Testis (tissue), 3 donors: Measurements from ENCODE around the gene GIMAP8. TPM values are rescaled to one million over a fixed set of nuclear protein-coding genes. Genes with fewer than 3 reads are reported as not detected.

ENCODE experiments used
- DNase-seq: peaks from one replicate; pipeline ENCODE4 v3.0.0-alpha.2; 2019
- H3K27ac ChIP-seq, 2 donors: fragments of 200-600 bp; sonication (generic); one replicate each; pipeline ENCODE4 v1.5.1; 2019
- H3K27me3 ChIP-seq: fragments of 200-600 bp; sonication (generic); one replicate; pipeline ENCODE4 v1.5.1; 2019
- H3K36me3 ChIP-seq: fragments of 200-600 bp; sonication (generic); one replicate; pipeline ENCODE4 v1.5.1; 2017; ENCODE audit warnings: low read depth; ENCODE audit errors: missing control alignments
- H3K4me1 ChIP-seq: fragments of 200-600 bp; sonication (generic); one replicate; pipeline ENCODE4 v1.5.1; 2019
- H3K4me3 ChIP-seq, 2 donors: fragments of 200-600 bp; sonication (generic); one replicate each; pipeline ENCODE4 v1.5.1; 2017 to 2019
- H3K9me3 ChIP-seq: fragments of 200-600 bp; sonication (generic); one replicate; pipeline ENCODE4 v1.5.1; 2017
- CTCF ChIP-seq, 3 experiments: fragments of 450-650 bp in 2 of 3; fragments of 200-600 bp in 1 of 3; sonication (generic) in 1 of 3; IDR thresholded peaks; one replicate each; pipeline ENCODE4 v1.5.1; 2016 to 2019; ENCODE audit warnings: antibody characterized with exemption in 3 of 3, mild to moderate bottlenecking in 2 of 3, moderate library complexity in 1 of 3
- POLR2A ChIP-seq: fragments of 450-650 bp; IDR thresholded peaks from one replicate; pipeline ENCODE4 v1.6.1; 2017; ENCODE audit warnings: antibody characterized with exemption, mild to moderate bottlenecking, moderate library complexity
- WGBS, 2 donors: methylation state at CpG; one replicate each; pipeline ENCODE4 v1.1.5; 2018; 5-methylcytosine and 5-hydroxymethylcytosine counted together
- intact Hi-C: fragments of 100-400 bp; cut with DNase I; formaldehyde crosslinking; loops from one replicate; pipeline ENCODE4 v1.15.1; 2023; ENCODE audit warnings: low total_unique reads
- polyA plus RNA-seq: library from polyadenylated mRNA; stranded (reverse); fragments of 350-450 nt; fragmentation: Illumina TruSeq; extraction: RNeasy Lipid Tissue Mini Kit (QIAGEN cat#74804); gene quantifications from one replicate; pipeline ENCODE4 v1.2.3, GENCODE V29; 2014; ENCODE audit warnings: low read depth, low replicate concordance; ENCODE audit not compliant: insufficient read depth
- total RNA-seq, 2 donors: library from RNA; depleted of rRNA; stranded (reverse); fragments of >200 nt; gene quantifications; one replicate each; pipeline ENCODE4 v1.2.3, GENCODE V29; 2016

GIMAP8 gene
- total and polyA plus RNA-seq, 3 donors from 2014 or later, result 3.8 to 6.8 (median 3.8) TPM

- no peak for DNase-seq
- Histone ChIP-seq H3K27ac (peak overlapping the region in 1 of 2 donors; percentile 96), H3K9me3 (no peaks in the 10 kb centered on the region), H3K4me3 (no peak overlapping the region), H3K27me3 (no peaks in the 10 kb centered on the region), H3K36me3 (no peaks in the 10 kb centered on the region), H3K4me1 (peaks cover 36% of the 10 kb centered on the region)
- TF ChIP-seq POLR2A, result no peak
- TF ChIP-seq CTCF (IDR thresholded peaks at IDR 0.05), result no peak
- WGBS, 2 donors, result 85% methylated on average over 6 to 13 of the region's 13 CpGs
- intact Hi-C loops, result no loop called here
Observed at GRCh38 chr7:150402671-150403321, 47.6 kb upstream of the GIMAP8 start.

GRCh38 chr7:150403376-150404171 lies 46.9 kb upstream of the GIMAP8 start:
- 75 to 83% methylated on average over 9 to 13 of the region's 13 CpGs for WGBS, 2 donors
- no peak overlapping the region for H3K4me3 ChIP-seq
- H3K9me3 ChIP-seq, result no peaks in the 10 kb centered on the region
- intact Hi-C loops, result no loop called here
- H3K27ac ChIP-seq, result peak overlapping the region; percentile 96
- no peak for TF ChIP-seq POLR2A
- TF ChIP-seq CTCF (IDR thresholded peaks at IDR 0.05), result no peak
- no peak for DNase-seq
- H3K4me1 ChIP-seq, result peaks cover 36% of the 10 kb centered on the region
- H3K36me3 ChIP-seq, result no peaks in the 10 kb centered on the region
- H3K27me3 ChIP-seq, result no peaks in the 10 kb centered on the region

GRCh38 chr7:150404172-150404804 lies 46.1 kb upstream of the GIMAP8 start:
- H3K4me1 ChIP-seq, result peaks cover 36% of the 10 kb centered on the region
- TF ChIP-seq POLR2A, result no peak
- no peak for TF ChIP-seq CTCF (IDR thresholded peaks at IDR 0.05)
- 13 to 22% methylated on average over 16 of the region's 16 CpGs for WGBS, 2 donors
- no peaks in the 10 kb centered on the region for H3K36me3 ChIP-seq
- H3K27ac ChIP-seq, result peak overlapping the region; percentile 96
- no peak for DNase-seq
- H3K9me3 ChIP-seq, result no peaks in the 10 kb centered on the region
- intact Hi-C loops, result no loop called here
- H3K27me3 ChIP-seq, result no peaks in the 10 kb centered on the region
- peak overlapping the region; percentile 77 to 93 for H3K4me3 ChIP-seq

GRCh38 chr7:150404805-150405583 lies 45.4 kb upstream of the GIMAP8 start:
- DNase-seq, result peak; percentile 95
- intact Hi-C loops, result loop anchor here (5.0 kb wide), 1 partner anchor 33 kb away; no protein-coding TSS in a partner anchor
- H3K4me3 ChIP-seq, result peak overlapping the region; percentile 77 to 93
- WGBS, 2 donors, result 1% methylated on average over 47 to 85 of the region's 86 CpGs
- H3K4me1 ChIP-seq, result peaks cover 36% of the 10 kb centered on the region
- H3K9me3 ChIP-seq, result no peaks in the 10 kb centered on the region
- H3K27me3 ChIP-seq, result no peaks in the 10 kb centered on the region
- H3K27ac ChIP-seq, result peak overlapping the region; percentile 96
- no peaks in the 10 kb centered on the region for H3K36me3 ChIP-seq
- TF ChIP-seq CTCF (IDR thresholded peaks at IDR 0.05), result no peak
- TF ChIP-seq POLR2A, result no peak
